ENCODE measurements around the gene GOLGA2. TPM values are rescaled to one million over a fixed set of nuclear protein-coding genes. Genes with fewer than 3 reads are reported as not detected.

The GOLGA2 gene
- total RNA-seq, 2 donors from 2014 or later: 53.2 to 138 TPM

DNA sequence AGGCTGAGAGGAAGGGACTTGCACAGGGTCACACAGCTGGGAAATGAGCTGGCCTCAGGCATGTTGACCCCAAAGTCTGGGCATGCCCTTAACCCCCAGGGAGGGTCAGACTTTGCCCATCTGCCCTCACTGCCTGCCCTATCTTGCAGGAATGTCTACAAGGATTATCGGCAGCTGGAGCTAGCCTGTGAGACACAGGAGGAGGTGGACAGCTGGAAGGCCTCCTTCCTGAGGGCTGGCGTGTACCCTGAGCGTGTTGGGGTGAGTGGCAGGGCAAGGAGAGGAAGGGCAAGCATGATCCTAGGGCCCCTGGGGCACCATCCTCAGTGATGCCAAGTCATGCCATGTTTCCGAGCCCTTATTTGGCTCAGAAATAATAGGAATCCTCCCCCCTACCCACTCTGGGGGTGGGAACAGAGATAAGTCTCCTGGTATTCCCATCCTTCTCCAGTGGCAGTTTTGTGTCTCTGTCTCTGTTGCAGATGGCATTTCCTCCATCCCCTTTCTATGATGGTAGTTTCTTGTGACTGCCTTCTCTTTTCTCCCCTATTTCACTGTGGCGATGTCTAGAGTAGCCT, 28.5 kb downstream of the GOLGA2 start:
- ATAC-seq (no peak), DNase-seq (no peak)
- Histone ChIP-seq H3K9me3 (no peaks in the 10 kb centered on the region), H3K27ac (no peak overlapping the region), H3K4me3 (no peak overlapping the region), H3K4me1 (peaks cover 15% of the 10 kb centered on the region), H3K36me3 (replicated peaks in 1 of 2; ENCODE audit: insufficient read depth in 1 of 2, low read depth in 2 of 2) (no peaks in the 10 kb centered on the region), H3K27me3 (no peaks in the 10 kb centered on the region)
- whole genome bisulfite sequencing, 2 donors: 84 to 88% methylated on average over 5 of the region's 5 CpGs
- no peak for TF ChIP-seq POLR2A (IDR thresholded peaks at IDR 0.05)
- TF ChIP-seq, protein P1, sequence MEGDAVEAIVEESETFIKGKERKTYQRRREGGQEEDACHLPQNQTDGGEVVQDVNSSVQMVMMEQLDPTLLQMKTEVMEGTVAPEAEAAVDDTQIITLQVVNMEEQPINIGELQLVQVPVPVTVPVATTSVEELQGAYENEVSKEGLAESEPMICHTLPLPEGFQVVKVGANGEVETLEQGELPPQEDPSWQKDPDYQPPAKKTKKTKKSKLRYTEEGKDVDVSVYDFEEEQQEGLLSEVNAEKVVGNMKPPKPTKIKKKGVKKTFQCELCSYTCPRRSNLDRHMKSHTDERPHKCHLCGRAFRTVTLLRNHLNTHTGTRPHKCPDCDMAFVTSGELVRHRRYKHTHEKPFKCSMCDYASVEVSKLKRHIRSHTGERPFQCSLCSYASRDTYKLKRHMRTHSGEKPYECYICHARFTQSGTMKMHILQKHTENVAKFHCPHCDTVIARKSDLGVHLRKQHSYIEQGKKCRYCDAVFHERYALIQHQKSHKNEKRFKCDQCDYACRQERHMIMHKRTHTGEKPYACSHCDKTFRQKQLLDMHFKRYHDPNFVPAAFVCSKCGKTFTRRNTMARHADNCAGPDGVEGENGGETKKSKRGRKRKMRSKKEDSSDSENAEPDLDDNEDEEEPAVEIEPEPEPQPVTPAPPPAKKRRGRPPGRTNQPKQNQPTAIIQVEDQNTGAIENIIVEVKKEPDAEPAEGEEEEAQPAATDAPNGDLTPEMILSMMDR (IDR thresholded peaks at IDR 0.05): no peak
- intact Hi-C loops (cut with DNase I): no loop called here

DNA sequence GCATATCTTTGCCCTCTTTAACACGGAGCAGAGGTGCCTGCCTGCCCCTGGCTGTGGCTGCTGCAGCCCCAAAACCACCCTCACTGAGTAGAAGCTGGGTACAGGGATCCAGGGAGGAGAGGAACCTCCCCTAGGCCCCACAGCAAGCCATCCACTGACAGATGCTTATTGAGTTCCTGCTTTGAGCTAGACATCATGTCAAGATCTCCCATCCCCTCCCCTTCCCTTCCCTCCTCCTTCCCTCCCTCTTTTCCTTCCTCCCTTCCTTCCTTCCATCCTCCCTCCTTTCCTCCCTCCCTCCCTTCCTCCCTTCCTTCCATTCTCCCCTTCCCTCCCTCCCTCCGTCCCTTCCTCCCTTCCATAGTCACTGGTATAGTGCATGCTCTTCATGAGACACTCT, 29.3 kb downstream of the GOLGA2 start:
- 65 to 75% methylated on average over 2 of the region's 2 CpGs for WGBS, 2 donors
- no peak overlapping the region for H3K27ac ChIP-seq
- TF ChIP-seq POLR2A (IDR thresholded peaks at IDR 0.05): no peak
- TF ChIP-seq, protein P1 (IDR thresholded peaks at IDR 0.05): no peak
- DNase-seq (no peak), ATAC-seq (no peak)
- peaks cover 15% of the 10 kb centered on the region for H3K4me1 ChIP-seq
- H3K4me3 ChIP-seq: no peak overlapping the region
- H3K27me3 ChIP-seq: no peaks in the 10 kb centered on the region
- intact Hi-C loops (cut with DNase I): no loop called here
- H3K36me3 ChIP-seq (replicated peaks in 1 of 2; ENCODE audit: insufficient read depth in 1 of 2, low read depth in 2 of 2): no peaks in the 10 kb centered on the region
- no peaks in the 10 kb centered on the region for H3K9me3 ChIP-seq

DNA sequence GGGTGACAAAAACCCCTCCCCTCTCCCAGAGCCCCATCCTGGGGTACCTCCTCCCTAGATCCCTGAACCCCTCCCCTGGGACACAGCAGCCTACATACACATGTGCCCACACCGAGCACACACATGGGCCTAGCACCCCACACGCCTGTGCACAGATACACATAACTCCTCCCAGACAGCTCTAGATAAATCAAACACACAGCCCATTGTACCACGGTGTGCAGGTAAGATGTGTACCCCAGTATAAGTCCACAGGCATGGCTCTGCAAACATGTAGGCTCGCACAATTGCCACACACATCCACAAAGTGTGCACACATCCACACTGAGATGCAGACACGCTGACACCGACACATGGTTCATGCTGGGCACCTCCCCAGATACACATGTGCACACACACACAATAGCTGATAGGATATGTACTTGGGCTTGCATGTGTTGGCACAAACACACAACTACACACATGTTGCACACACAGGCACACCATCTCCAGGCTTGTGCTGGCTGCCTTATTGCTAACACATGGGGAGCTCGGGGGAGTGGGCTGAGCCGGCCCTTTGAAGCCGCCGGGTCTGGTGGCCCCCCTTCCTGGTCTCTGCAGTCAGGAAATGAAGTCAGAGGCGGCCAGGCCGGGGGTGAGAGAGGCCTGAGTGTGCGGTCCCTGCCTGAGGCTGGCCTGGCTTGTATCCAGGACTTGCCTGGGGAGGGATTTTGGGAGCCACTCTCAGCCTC, 30.2 kb downstream of the GOLGA2 start:
- intact Hi-C loops (cut with DNase I): no loop called here
- Histone ChIP-seq H3K27me3 (no peaks in the 10 kb centered on the region), H3K4me1 (peaks cover 7% of the 10 kb centered on the region), H3K4me3 (no peak overlapping the region), H3K9me3 (no peaks in the 10 kb centered on the region), H3K36me3 (replicated peaks in 1 of 2; ENCODE audit: insufficient read depth in 1 of 2, low read depth in 2 of 2) (no peaks in the 10 kb centered on the region), H3K27ac (no peak overlapping the region)
- ATAC-seq (no peak), DNase-seq (peak in 1 of 4 donors; percentile 23)
- TF ChIP-seq POLR2A (IDR thresholded peaks at IDR 0.05): no peak
- TF ChIP-seq, protein P1 (IDR thresholded peaks at IDR 0.05): no peak
- 60 to 67% methylated on average over 4 to 13 of the region's 13 CpGs for WGBS, 2 donors

DNA sequence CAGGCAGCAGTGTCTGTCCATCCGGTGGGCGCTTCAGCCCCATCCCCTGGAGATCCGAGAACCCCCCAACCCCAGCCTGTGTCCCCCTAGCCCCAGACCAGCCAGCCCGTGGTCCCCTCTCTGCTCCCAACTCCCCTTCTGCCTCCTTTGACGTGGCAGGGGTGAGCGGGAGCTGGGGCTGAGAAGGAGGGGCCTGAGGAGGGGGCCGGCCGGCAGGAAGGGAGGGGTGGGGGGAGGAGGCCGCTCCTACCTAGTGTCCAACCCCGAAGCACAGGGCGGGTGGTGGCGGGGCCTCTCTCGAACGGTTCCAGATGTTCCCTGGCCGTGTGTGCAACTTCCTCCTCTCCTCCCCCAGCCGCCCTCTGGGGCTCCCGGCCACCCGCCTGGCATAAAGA, 31.0 kb downstream of the GOLGA2 start:
- intact Hi-C loops (cut with DNase I): no loop called here
- Histone ChIP-seq H3K36me3 (replicated peaks in 1 of 2; ENCODE audit: insufficient read depth in 1 of 2, low read depth in 2 of 2) (no peaks in the 10 kb centered on the region), H3K27ac (no peak overlapping the region), H3K4me3 (no peak overlapping the region), H3K27me3 (no peaks in the 10 kb centered on the region), H3K9me3 (no peaks in the 10 kb centered on the region), H3K4me1 (peaks cover 2% of the 10 kb centered on the region)
- ATAC-seq (peak; percentile 47), DNase-seq (peak in 3 of 4 donors; percentile 35 to 62 (median 47))
- peak in 1 of 3 donors; percentile 24 for TF ChIP-seq POLR2A (IDR thresholded peaks at IDR 0.05)
- TF ChIP-seq, protein P1 (IDR thresholded peaks at IDR 0.05): no peak
- WGBS, 2 donors: 20 to 32% methylated on average over 1 to 16 of the region's 18 CpGs

All from body of pancreas (tissue), 4 donors.